LNCAP (cell line): Measurements from ENCODE around the gene PTPRN2.

Experiments
- CTCF ChIP-seq: fragments of 450-650 bp; IDR thresholded peaks from 2 replicates; pipeline ENCODE4 v1.5.1; 2017; ENCODE audit warnings: mild to moderate bottlenecking

Gene PTPRN2

GRCh38 chr7:158487631-158488151 lies 99.9 kb downstream of the PTPRN2 start:
- no peak for TF ChIP-seq CTCF

- no peak for TF ChIP-seq CTCF
Observed at GRCh38 chr7:158486919-158487318, 100.7 kb downstream of the PTPRN2 start.

DNA sequence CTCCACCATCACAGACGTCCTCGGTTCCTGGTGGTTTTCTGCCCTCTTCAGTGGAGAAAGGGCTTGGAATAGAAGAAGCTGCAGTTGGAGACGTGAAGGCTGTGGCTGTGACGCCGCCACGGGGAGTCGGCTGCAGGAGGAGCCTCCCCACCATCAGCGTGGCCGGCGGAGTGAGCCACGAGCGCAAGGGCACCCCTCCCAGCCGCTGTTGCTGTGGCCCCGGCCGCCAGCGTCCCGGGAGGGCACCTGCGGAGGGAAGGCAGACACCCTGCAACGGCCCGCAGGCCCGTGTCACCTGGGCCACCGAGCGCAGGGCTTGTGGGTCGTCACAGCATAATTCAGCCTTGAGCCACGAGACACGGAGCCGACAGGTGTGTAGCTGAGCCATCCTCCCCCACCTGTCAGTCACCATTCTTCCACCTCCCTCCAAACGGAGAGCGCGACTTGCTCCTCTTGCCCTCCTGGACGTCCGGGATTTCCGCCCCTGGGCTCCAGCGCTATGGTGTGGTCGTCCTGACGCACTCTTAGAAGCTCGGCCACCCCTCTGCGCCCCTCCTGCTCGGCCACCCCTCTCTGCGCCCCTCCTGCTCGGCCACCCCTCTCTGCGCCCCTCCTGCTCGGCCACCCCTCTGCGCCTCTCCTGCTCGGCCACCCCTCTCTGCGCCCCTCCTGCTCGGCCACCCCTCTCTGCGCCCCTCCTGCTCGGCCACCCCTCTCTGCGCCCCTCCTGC lies 102.7 kb downstream of the PTPRN2 start:
- TF ChIP-seq CTCF: no peak

GRCh38 chr7:158482480-158482879 lies 105.1 kb downstream of the PTPRN2 start:
- no peak for TF ChIP-seq CTCF

DNA sequence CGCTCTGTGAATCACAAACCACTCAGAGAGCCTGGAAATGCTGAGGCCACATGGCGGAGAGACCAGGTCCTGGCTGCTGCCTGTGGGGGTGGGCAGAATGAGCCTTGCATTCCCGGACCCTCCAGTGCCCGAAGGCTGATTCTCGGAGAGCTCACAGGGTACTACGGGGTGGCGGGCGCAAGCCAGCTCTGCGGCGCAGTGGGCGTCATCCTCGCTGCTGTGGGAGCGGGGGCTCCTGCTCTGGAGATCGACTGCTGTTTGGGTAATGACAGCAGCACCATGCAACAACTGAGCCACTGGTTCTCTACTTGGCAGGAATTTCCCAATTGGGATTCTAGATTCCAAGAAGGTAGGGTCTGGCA lies 108.0 kb downstream of the PTPRN2 start:
- no peak for TF ChIP-seq CTCF

- TF ChIP-seq CTCF: no peak
Observed at GRCh38 chr7:158479021-158479663, 108.5 kb downstream of the PTPRN2 start.

GRCh38 chr7:158477866-158478265 lies 109.8 kb downstream of the PTPRN2 start:
- no peak for TF ChIP-seq CTCF
